Endothelial cell of umbilical vein (primary cell): ENCODE results near the gene HOXC11. TPM values are rescaled to one million over a fixed set of nuclear protein-coding genes. Genes with fewer than 3 reads are reported as not detected.

Experiments used
- BruUV-seq: library from RNA; stranded (reverse); fragments of 400-500 nt; replicated peaks from 2 replicates; lab custom pipeline; 2021; lab: Mats Ljungman, UMichigan
- CTCF ChIA-PET: fragments of 300-600, 350-600 bp; sonication (Branson Sonifier 250); formaldehyde crosslinking; loops from one replicate; lab custom pipeline; 2021; ENCODE audit warnings: antibody characterized with exemption, inconsistent platforms; lab: Charles Lee
- POLR2A ChIA-PET: fragments of 300-600, 350-600 bp; sonication (Branson Sonifier 250); formaldehyde crosslinking; loops from one replicate; lab custom pipeline; 2021; ENCODE audit warnings: antibody characterized with exemption, inconsistent platforms; lab: Charles Lee
- DNase-seq: peaks from one replicate; pipeline ENCODE4 v3.0.0-alpha.2; 2011; ENCODE audit warnings: low read depth, low spot score
- FAIRE-seq: peaks from 2 replicates; lab custom pipeline; 2011; peaks lifted over from hg19 to GRCh38; lab: Jason Lieb, UNC
- H2AFZ ChIP-seq: 2 replicates; pipeline ENCODE4 v1.6.0; 2012; ENCODE audit warnings: low read depth, low read length, control low read depth, inconsistent platforms
- H3K27ac ChIP-seq: 2 replicates; pipeline ENCODE4 v1.5.1; 2011; ENCODE audit warnings: low read depth, mild to moderate bottlenecking, control low read depth, low read length, moderate library complexity; ENCODE audit not compliant: insufficient read depth
- H3K27me3 ChIP-seq, 2 experiments: 2 replicates each; pipeline versions ENCODE4 v1.6.0 to v1.6.1; 2011; ENCODE audit warnings: low read length in 2 of 2, mixed read lengths in 1 of 2; ENCODE audit not compliant: control insufficient read depth in 2 of 2, insufficient read depth in 2 of 2
- H3K36me3 ChIP-seq, 2 experiments: 2 replicates in 1 of 2; 3 replicates in 1 of 2; pipeline ENCODE4 v1.5.1; 2011; ENCODE audit warnings: low read length in 2 of 2, mild to moderate bottlenecking in 1 of 2, moderate library complexity in 1 of 2; ENCODE audit not compliant: control insufficient read depth in 2 of 2, insufficient read depth in 2 of 2; ENCODE audit errors: extremely low read depth in 1 of 2
- H3K4me1 ChIP-seq: 3 replicates; pipeline ENCODE4 v1.5.1; 2011; ENCODE audit warnings: mild to moderate bottlenecking, low read length; ENCODE audit not compliant: control insufficient read depth, insufficient read depth; ENCODE audit errors: extremely low read depth
- H3K4me2 ChIP-seq: 2 replicates; pipeline ENCODE4 v1.6.1; 2011; ENCODE audit warnings: low read length, control low read depth, mixed read lengths; ENCODE audit not compliant: insufficient read depth
- H3K4me3 ChIP-seq, 3 experiments: fragments of 200-600 bp in 1 of 3; sonication (generic), shearing (Covaris generic) in 1 of 3; replicated peaks in 1 of 3; 2 replicates each; pipeline ENCODE4 v1.5.1; 2011 to 2016; ENCODE audit warnings: control low read depth in 3 of 3, low read length in 3 of 3, mild to moderate bottlenecking in 2 of 3, inconsistent platforms in 1 of 3, low read depth in 1 of 3, moderate library complexity in 1 of 3; ENCODE audit not compliant: insufficient read depth in 1 of 3
- H3K79me2 ChIP-seq: 2 replicates; pipeline ENCODE4 v1.6.0; 2012; ENCODE audit warnings: low read length, inconsistent platforms; ENCODE audit not compliant: control insufficient read depth, insufficient read depth
- H3K9ac ChIP-seq: replicated peaks from 2 replicates; pipeline ENCODE3; 2011; ENCODE audit warnings: low read length, control low read depth; ENCODE audit not compliant: insufficient read depth; ENCODE audit errors: extremely low read depth
- H3K9me1 ChIP-seq: replicated peaks from 3 replicates; pipeline ENCODE4 v1.6.0; 2011; ENCODE audit warnings: mild to moderate bottlenecking, low read length; ENCODE audit not compliant: control insufficient read depth, insufficient read depth; ENCODE audit errors: extremely low read depth
- H3K9me3 ChIP-seq: replicated peaks from 2 replicates; pipeline ENCODE4 v1.5.1; 2012; ENCODE audit warnings: low read length, inconsistent platforms; ENCODE audit not compliant: control insufficient read depth, insufficient read depth
- H4K20me1 ChIP-seq: replicated peaks from 2 replicates; pipeline ENCODE3; 2011; ENCODE audit warnings: mild to moderate bottlenecking, low read length; ENCODE audit not compliant: control insufficient read depth, insufficient read depth; ENCODE audit errors: extremely low read depth
- CTCF ChIP-seq, 2 donors: IDR thresholded peaks; 1 replicate in 1 of 2; 2 replicates in 1 of 2; pipeline ENCODE4 v1.5.1; 2011; ENCODE audit warnings: low read length in 2 of 2, mild to moderate bottlenecking in 2 of 2, moderate library complexity in 2 of 2, control low read depth in 1 of 2, inconsistent platforms in 1 of 2, low read depth in 1 of 2; ENCODE audit not compliant: insufficient read depth in 1 of 2; ENCODE audit errors: extremely low read depth in 1 of 2
- EZH2 ChIP-seq: IDR thresholded peaks from 2 replicates; pipeline ENCODE4 v1.6.1; 2012; ENCODE audit warnings: borderline replicate concordance, low read depth, mild to moderate bottlenecking, moderate library complexity, low read length, inconsistent platforms; ENCODE audit not compliant: severe bottlenecking
- FOS ChIP-seq: IDR thresholded peaks from 2 replicates; pipeline ENCODE4 v1.6.1; 2011; ENCODE audit warnings: mild to moderate bottlenecking, low read length, moderate library complexity, borderline replicate concordance; ENCODE audit not compliant: insufficient read depth
- GATA2 ChIP-seq: IDR thresholded peaks from 2 replicates; pipeline ENCODE4 v1.7.0; 2011; ENCODE audit warnings: low read depth, mild to moderate bottlenecking, moderate library complexity, mixed read lengths, low read length; ENCODE audit not compliant: insufficient read length, insufficient read depth
- JUN ChIP-seq: IDR thresholded peaks from 2 replicates; pipeline ENCODE4 v1.6.1; 2011; ENCODE audit warnings: borderline replicate concordance, low read depth; ENCODE audit not compliant: insufficient read length, insufficient read depth
- MAX ChIP-seq: IDR thresholded peaks from 2 replicates; pipeline ENCODE4 v1.6.1; 2011; ENCODE audit not compliant: insufficient read depth, insufficient read length
- MYC ChIP-seq: IDR thresholded peaks from one replicate; pipeline ENCODE4 v1.6.1; 2011; ENCODE audit warnings: mild to moderate bottlenecking, low read depth, low read length
- POLR2A ChIP-seq: IDR thresholded peaks from 2 replicates; pipeline ENCODE4 v1.6.1; 2012; ENCODE audit warnings: low read depth, mild to moderate bottlenecking, control low read depth, low read length
- POLR2AphosphoS5 ChIP-seq: IDR thresholded peaks from 2 replicates; pipeline ENCODE4 v1.6.1; 2012; ENCODE audit warnings: low read depth, mild to moderate bottlenecking, control low read depth, low read length, moderate library complexity; ENCODE audit not compliant: insufficient read depth
- dilution Hi-C: fragments of 300-500 bp; cut with MboI; formaldehyde crosslinking; loops from one replicate; pipeline ENCODE4 v1.15.0; 2019; ENCODE audit warnings: low sequenced_read_pairs; ENCODE audit not compliant: extremely low pct_ligation_motif_present
- intact Hi-C: fragments of 100-400 bp; cut with micrococcal nuclease; formaldehyde crosslinking; loops from one replicate; pipeline ENCODE4 v1.10.0; 2022
- polyA plus RNA-seq, 4 experiments: library from polyadenylated mRNA; depleted of rRNA in 3 of 4; stranded (reverse) in 3 of 4; unstranded in 1 of 4; fragments of >200 nt; gene quantifications; 2 replicates each; pipeline versions ENCODE4 v1.2.1 to v1.2.3, GENCODE V29; 2011 to 2012; ENCODE audit warnings: missing spikeins in 1 of 4
- total RNA-seq: library from RNA; stranded (reverse); gene quantifications from 2 replicates; pipeline ENCODE4 v1.2.3, GENCODE V29; 2021

HOXC11 gene
- total and polyA plus RNA-seq, 2 donors (not counting 3 experiments of a cell fraction or from before 2014, with no cell fraction given): not detected

- no peak overlapping the region for H3K4me3 ChIP-seq
- ChIA-PET CTCF (interaction anchor here (1.1 to 17.0 kb wide), 5 partner anchors 9 to 258 kb away, joined by 3 to 616 read pairs (median 5); partner anchors contain the start of genes HOXC9 and SMUG1), POLR2A (no interaction called here)
- no peaks in the 10 kb centered on the region for H3K9me3 ChIP-seq
- H3K9me1 ChIP-seq: no peaks in the 10 kb centered on the region
- H3K36me3 ChIP-seq: no peaks in the 10 kb centered on the region
- no peak overlapping the region for H3K9ac ChIP-seq
- BruUV-seq: no TSS peak
- dilution Hi-C loops (no loop called here), intact Hi-C loops (no loop called here)
- no peaks in the 10 kb centered on the region for H4K20me1 ChIP-seq
- no peak overlapping the region for H3K4me2 ChIP-seq
- no peak for DNase-seq
- H3K27me3 ChIP-seq: peaks cover 80 to 91% of the 10 kb centered on the region in 2 experiments
- no peak for FAIRE-seq
- peaks cover 3% of the 10 kb centered on the region for H3K4me1 ChIP-seq
- H2AFZ ChIP-seq: no peak overlapping the region
- no peaks in the 10 kb centered on the region for H3K79me2 ChIP-seq
- no peak overlapping the region for H3K27ac ChIP-seq
- TF ChIP-seq JUN (no peak), EZH2 (peak; percentile 62), FOS (no peak)
These were observed 42.3 kb downstream of the HOXC11 start for GRCh38 chr12:54015018-54015931.

GRCh38 chr12:54016051-54016450 is 43.1 kb downstream of the HOXC11 start:
- peaks cover 3% of the 10 kb centered on the region for H3K4me1 ChIP-seq
- no peaks in the 10 kb centered on the region for H3K9me3 ChIP-seq
- FAIRE-seq (no peak), DNase-seq (no peak)
- H3K4me3 ChIP-seq: no peak overlapping the region
- TF ChIP-seq MYC (no peak), GATA2 (no peak), JUN (no peak), POLR2AphosphoS5 (no peak), CTCF (IDR thresholded peaks at IDR 0.05; ENCODE audit: extremely low read depth in 1 of 2, insufficient read depth in 1 of 2, low read depth in 1 of 2, low read length in 2 of 2) (no peak), FOS (no peak), POLR2A (no peak), EZH2 (no peak), MAX (no peak)
- BruUV-seq: no TSS peak
- peaks cover 81 to 91% of the 10 kb centered on the region in 2 experiments for H3K27me3 ChIP-seq
- dilution Hi-C loops: no loop called here
- H3K4me2 ChIP-seq: no peak overlapping the region
- CTCF ChIA-PET: interaction anchor here (0.6 to 17.0 kb wide), 5 partner anchors 10 to 192 kb away, joined by 5 to 616 read pairs (median 10); partner anchors contain the start of genes HOXC10 and SMUG1
- no peaks in the 10 kb centered on the region for H3K36me3 ChIP-seq
- H4K20me1 ChIP-seq: no peaks in the 10 kb centered on the region
- intact Hi-C loops: no loop called here
- POLR2A ChIA-PET: no interaction called here
- no peak overlapping the region for H2AFZ ChIP-seq
- no peaks in the 10 kb centered on the region for H3K79me2 ChIP-seq
- H3K27ac ChIP-seq: no peak overlapping the region
- H3K9ac ChIP-seq: no peak overlapping the region
- H3K9me1 ChIP-seq: no peaks in the 10 kb centered on the region
